Neuronal stem cell (in vitro differentiated cells): ENCODE results near the gene PICK1.

Source experiments
- DNase-seq: peaks from one replicate; pipeline ENCODE4 v3.0.0-alpha.2; 2013; ENCODE audit warnings: low spot score
- H2AFZ ChIP-seq: one replicate; pipeline ENCODE4 v1.6.1; 2013; ENCODE audit warnings: mild to moderate bottlenecking, low read length, inconsistent platforms
- H2AK5ac ChIP-seq: 2 replicates; pipeline ENCODE4 v1.6.1; 2013; ENCODE audit warnings: low read depth, mild to moderate bottlenecking, inconsistent platforms, low read length, moderate library complexity, mixed read lengths
- H2BK120ac ChIP-seq: 2 replicates; pipeline ENCODE4 v1.6.1; 2013; ENCODE audit warnings: low read depth, mild to moderate bottlenecking, inconsistent platforms, low read length, moderate library complexity, mixed read lengths
- H2BK12ac ChIP-seq: one replicate; pipeline ENCODE4 v1.6.1; 2013; ENCODE audit warnings: low read length, inconsistent platforms
- H2BK15ac ChIP-seq: 2 replicates; pipeline ENCODE4 v1.6.1; 2013; ENCODE audit warnings: mild to moderate bottlenecking, low read length, inconsistent platforms, mixed read lengths
- H2BK5ac ChIP-seq: one replicate; pipeline ENCODE4 v1.6.1; 2013; ENCODE audit warnings: inconsistent platforms, mild to moderate bottlenecking, low read length, moderate library complexity
- H3K14ac ChIP-seq: one replicate; pipeline ENCODE4 v1.6.1; 2013; ENCODE audit warnings: low read length, inconsistent platforms
- H3K18ac ChIP-seq: 2 replicates; pipeline ENCODE4 v1.6.1; 2013; ENCODE audit warnings: low read length, inconsistent platforms
- H3K23ac ChIP-seq: 2 replicates; pipeline ENCODE4 v1.6.1; 2013; ENCODE audit warnings: low read depth, mild to moderate bottlenecking, mixed read lengths, low read length, inconsistent platforms; ENCODE audit not compliant: poor library complexity
- H3K27ac ChIP-seq: replicated peaks from 3 replicates; pipeline ENCODE4 v1.5.1; 2013; ENCODE audit warnings: low read length, inconsistent platforms
- H3K27me3 ChIP-seq, 3 experiments: 2 replicates each; pipeline ENCODE4 v1.6.1; 2013; ENCODE audit warnings: low read length in 3 of 3, mild to moderate bottlenecking in 2 of 3, inconsistent platforms in 1 of 3, low read depth in 1 of 3, mixed read lengths in 1 of 3, moderate library complexity in 1 of 3; ENCODE audit not compliant: control insufficient read depth in 3 of 3, insufficient read depth in 3 of 3
- H3K36me3 ChIP-seq, 2 donors: replicated peaks in 1 of 2; 2 replicates each; pipeline ENCODE4 v1.6.1; 2013; ENCODE audit warnings: low read length in 2 of 2; ENCODE audit not compliant: control insufficient read depth in 2 of 2, insufficient read depth in 2 of 2
- H3K4ac ChIP-seq: 2 replicates; pipeline ENCODE4 v1.6.1; 2013; ENCODE audit warnings: inconsistent platforms, mild to moderate bottlenecking, low read length, moderate library complexity
- H3K4me1 ChIP-seq, 2 donors: 1 replicate in 1 of 2; 2 replicates in 1 of 2; pipeline ENCODE4 v1.6.1; 2013; ENCODE audit warnings: low read length in 2 of 2, low read depth in 1 of 2; ENCODE audit not compliant: control insufficient read depth in 2 of 2, insufficient read depth in 1 of 2
- H3K4me2 ChIP-seq: one replicate; pipeline ENCODE4 v1.6.1; 2013; ENCODE audit warnings: mild to moderate bottlenecking, low read length, inconsistent platforms; ENCODE audit not compliant: insufficient read depth, poor library complexity, severe bottlenecking
- H3K4me3 ChIP-seq, 2 donors: 2 replicates each; pipeline ENCODE4 v1.5.1; 2013; ENCODE audit warnings: low read length in 2 of 2, mild to moderate bottlenecking in 2 of 2, inconsistent platforms in 1 of 2, moderate library complexity in 1 of 2
- H3K79me1 ChIP-seq: one replicate; pipeline ENCODE4 v1.6.1; 2013; ENCODE audit warnings: low read depth, mild to moderate bottlenecking, inconsistent platforms, low read length, moderate library complexity
- H3K9ac ChIP-seq: one replicate; pipeline ENCODE4 v1.6.1; 2013; ENCODE audit warnings: mild to moderate bottlenecking, low read depth, low read length, inconsistent platforms; ENCODE audit not compliant: poor library complexity
- H3K9me3 ChIP-seq, 2 donors: replicated peaks in 1 of 2; 2 replicates each; pipeline versions ENCODE3 to v1.6.1; 2013; ENCODE audit warnings: low read length in 2 of 2, mild to moderate bottlenecking in 2 of 2, inconsistent platforms in 1 of 2, low read depth in 1 of 2, mixed read lengths in 1 of 2, moderate library complexity in 1 of 2; ENCODE audit not compliant: control insufficient read depth in 2 of 2, insufficient read depth in 1 of 2
- H4K8ac ChIP-seq: one replicate; pipeline ENCODE4 v1.6.1; 2013; ENCODE audit warnings: low read depth, mild to moderate bottlenecking, inconsistent platforms, low read length, moderate library complexity
- H4K91ac ChIP-seq: one replicate; pipeline ENCODE4 v1.6.1; 2013; ENCODE audit warnings: low read length, low read depth, mild to moderate bottlenecking, inconsistent platforms; ENCODE audit not compliant: poor library complexity
- WGBS, 2 donors: extraction: QIAGEN DNeasy Blood & Tissue Kit; methylation state at CpG; one replicate each; pipeline ENCODE4 v1.1.7; 2013; ENCODE audit warnings: missing lambda C conversion rate in 2 of 2, mixed read lengths in 1 of 2; ENCODE audit not compliant: insufficient read length in 2 of 2, insufficient replicate concordance in 1 of 2; ENCODE audit errors: extremely low coverage in 2 of 2; 5-methylcytosine and 5-hydroxymethylcytosine counted together

PICK1 gene

GRCh38 chr22:38065539-38065938 is 8.3 kb downstream of the PICK1 start:
- H3K36me3 ChIP-seq, result peaks cover 18 to 46% of the 10 kb centered on the region in 2 donors
- no peak overlapping the region for H3K18ac ChIP-seq

GRCh38 chr22:38066381-38067027 is 9.3 kb downstream of the PICK1 start:
- H3K4me2 ChIP-seq, result no peak overlapping the region
- no peaks in the 10 kb centered on the region for H3K9me3 ChIP-seq
- peak overlapping the region; percentile 90 for H2BK12ac ChIP-seq
- H3K4me1 ChIP-seq, result peaks cover 6 to 9% of the 10 kb centered on the region in 2 donors
- no peak overlapping the region for H2BK15ac ChIP-seq
- H3K18ac ChIP-seq, result no peak overlapping the region
- H3K27ac ChIP-seq, result no peak overlapping the region
- no peak overlapping the region for H2AFZ ChIP-seq
- peaks cover 1% of the 10 kb centered on the region for H3K79me1 ChIP-seq
- H2BK120ac ChIP-seq, result no peak overlapping the region
- no peak overlapping the region for H3K23ac ChIP-seq
- H3K36me3 ChIP-seq, result peaks cover 18 to 45% of the 10 kb centered on the region in 2 donors
- H3K4ac ChIP-seq, result no peak overlapping the region
- H2BK5ac ChIP-seq, result no peak overlapping the region
- H2AK5ac ChIP-seq, result no peak overlapping the region
- H4K8ac ChIP-seq, result no peak overlapping the region
- no peaks in the 10 kb centered on the region for H3K27me3 ChIP-seq
- WGBS, 2 donors, result no CpG with 5 or more reads among the region's 13 CpGs
- no peak overlapping the region for H3K9ac ChIP-seq
- no peak overlapping the region for H3K14ac ChIP-seq
- no peak overlapping the region for H3K4me3 ChIP-seq
- peak overlapping the region; percentile 65 for H4K91ac ChIP-seq
- no peak for DNase-seq

More at GRCh38 chr22:38065539-38065938, 8.3 kb downstream of the PICK1 start:
- WGBS, 2 donors, result no CpG with 5 or more reads among the region's 8 CpGs
- no peak overlapping the region for H2BK5ac ChIP-seq
- peaks cover 4 to 9% of the 10 kb centered on the region in 2 donors for H3K4me1 ChIP-seq
- H3K14ac ChIP-seq, result no peak overlapping the region
- H2BK120ac ChIP-seq, result no peak overlapping the region
- H2AFZ ChIP-seq, result no peak overlapping the region
- no peaks in the 10 kb centered on the region for H3K27me3 ChIP-seq
- H3K23ac ChIP-seq, result no peak overlapping the region
- H3K9me3 ChIP-seq, result no peaks in the 10 kb centered on the region
- no peak overlapping the region for H4K91ac ChIP-seq
- no peak for DNase-seq
- H2BK12ac ChIP-seq, result no peak overlapping the region
- H3K4me3 ChIP-seq, result no peak overlapping the region
- peaks cover 1% of the 10 kb centered on the region for H3K79me1 ChIP-seq
- no peak overlapping the region for H3K27ac ChIP-seq
- H4K8ac ChIP-seq, result peak overlapping the region; percentile 17
- H3K4me2 ChIP-seq, result no peak overlapping the region
- no peak overlapping the region for H2BK15ac ChIP-seq
- no peak overlapping the region for H3K4ac ChIP-seq
- H2AK5ac ChIP-seq, result no peak overlapping the region
- no peak overlapping the region for H3K9ac ChIP-seq

- Histone ChIP-seq H3K14ac (no peak overlapping the region), H3K4me1 (peaks cover 6 to 9% of the 10 kb centered on the region in 2 donors), H3K4me3 (no peak overlapping the region), H3K9me3 (no peaks in the 10 kb centered on the region), H3K79me1 (peaks cover 1% of the 10 kb centered on the region), H2AK5ac (no peak overlapping the region), H4K8ac (no peak overlapping the region), H3K23ac (no peak overlapping the region), H2BK5ac (no peak overlapping the region), H2BK120ac (no peak overlapping the region), H3K4me2 (no peak overlapping the region), H3K27ac (no peak overlapping the region), H3K27me3 (no peaks in the 10 kb centered on the region), H3K4ac (no peak overlapping the region), H3K36me3 (peaks cover 20 to 50% of the 10 kb centered on the region in 2 donors), H4K91ac (no peak overlapping the region), H3K18ac (no peak overlapping the region), H2BK12ac (no peak overlapping the region), H3K9ac (no peak overlapping the region), H2AFZ (no peak overlapping the region), H2BK15ac (no peak overlapping the region)
- DNase-seq, result no peak
- WGBS, 2 donors, result no CpG with 5 or more reads among the region's 8 CpGs
Observed at GRCh38 chr22:38067028-38067415, 9.8 kb downstream of the PICK1 start.

- WGBS, 2 donors, result no CpG with 5 or more reads among the region's 13 CpGs
- Histone ChIP-seq H2BK120ac (no peak overlapping the region), H3K27ac (no peak overlapping the region), H2BK12ac (peak overlapping the region; percentile 2), H3K27me3 (no peaks in the 10 kb centered on the region), H3K18ac (no peak overlapping the region), H3K9me3 (no peaks in the 10 kb centered on the region), H2AK5ac (peak overlapping the region; percentile 92), H3K14ac (no peak overlapping the region), H3K4ac (no peak overlapping the region), H2BK15ac (no peak overlapping the region), H4K8ac (no peak overlapping the region), H3K36me3 (peaks cover 24 to 54% of the 10 kb centered on the region in 2 donors), H4K91ac (no peak overlapping the region), H2AFZ (no peak overlapping the region), H2BK5ac (no peak overlapping the region), H3K4me2 (no peak overlapping the region), H3K4me1 (peaks cover 6 to 9% of the 10 kb centered on the region in 2 donors), H3K23ac (no peak overlapping the region), H3K4me3 (no peak overlapping the region), H3K79me1 (peaks cover 1% of the 10 kb centered on the region), H3K9ac (peak overlapping the region; percentile 44)
- no peak for DNase-seq
Observed at GRCh38 chr22:38067761-38068360, 10.7 kb downstream of the PICK1 start.
